NCI-H526 (cell line): ENCODE data around the gene ARL2BP.
"Not testable (repeated sequence)": the region's sequence is repeated elsewhere in the genome, so short reads cannot be mapped to it uniquely, and the experiment has no call there.

Experiments used
- DNase-seq, 2 experiments: peaks; one replicate each; lab custom pipeline; 2025; lab: John Stamatoyannopoulos, UW

Gene ARL2BP

DNA sequence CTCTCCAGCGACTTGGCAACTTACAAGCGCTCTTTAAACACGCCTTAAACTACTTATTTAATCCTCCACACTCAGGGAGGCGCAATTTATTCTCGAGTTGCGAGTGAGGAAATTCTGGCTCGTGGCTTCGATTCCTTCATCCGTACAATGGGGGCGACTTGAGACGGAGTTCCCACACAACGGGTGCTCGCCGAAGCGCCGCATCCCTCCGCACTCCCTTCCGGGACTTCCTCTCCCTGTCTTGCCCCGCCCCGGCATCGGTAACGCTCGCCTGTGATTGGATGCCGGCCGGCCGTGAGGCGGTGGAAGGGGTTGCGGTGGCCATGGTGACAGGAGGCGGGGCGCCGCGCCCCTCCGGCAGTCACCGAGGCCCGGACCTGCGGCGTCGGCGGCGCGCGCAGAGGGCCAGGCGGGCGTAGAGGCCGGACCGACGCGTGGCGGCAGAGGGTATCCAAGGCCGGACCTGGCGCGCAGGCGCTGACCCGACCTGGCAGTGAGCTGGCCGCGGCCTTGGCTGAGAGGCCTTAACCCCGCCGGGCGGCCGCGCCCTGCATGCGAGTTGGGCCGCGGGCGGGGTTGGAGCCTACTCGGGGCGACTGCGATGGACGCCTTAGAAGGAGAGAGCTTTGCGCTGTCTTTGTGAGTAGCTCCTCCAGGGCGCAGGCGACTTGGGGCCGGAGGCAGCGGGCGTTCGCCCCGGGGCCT is at the start of gene ARL2BP:
TSS of gene ARL2BP (plus strand) at position 493 of the 705 bp plus-strand sequence. CDS start at position 602, 109 bp downstream.
- DNase-seq, result peak; percentile 83 to 95

DNA sequence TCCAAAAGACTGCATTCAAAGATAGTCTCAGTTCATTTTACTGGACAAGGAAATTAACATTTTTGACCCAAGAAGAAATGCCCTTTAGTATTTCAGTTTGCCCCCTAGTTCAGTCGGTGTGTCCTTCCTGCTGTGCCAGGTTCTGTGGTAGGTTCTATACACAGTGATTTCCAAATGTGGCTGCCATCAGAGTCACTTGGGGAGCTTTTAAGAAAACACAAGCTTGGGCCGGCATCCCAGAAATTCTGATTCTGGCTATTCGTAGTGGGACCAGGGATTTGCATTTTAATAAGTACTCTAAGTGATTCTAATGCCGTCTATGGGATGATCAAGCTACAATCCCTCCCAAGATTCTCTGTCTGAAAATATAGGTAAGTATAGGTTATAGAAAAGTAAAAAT is 48.8 kb upstream of the ARL2BP start:
- no peak for DNase-seq

DNA sequence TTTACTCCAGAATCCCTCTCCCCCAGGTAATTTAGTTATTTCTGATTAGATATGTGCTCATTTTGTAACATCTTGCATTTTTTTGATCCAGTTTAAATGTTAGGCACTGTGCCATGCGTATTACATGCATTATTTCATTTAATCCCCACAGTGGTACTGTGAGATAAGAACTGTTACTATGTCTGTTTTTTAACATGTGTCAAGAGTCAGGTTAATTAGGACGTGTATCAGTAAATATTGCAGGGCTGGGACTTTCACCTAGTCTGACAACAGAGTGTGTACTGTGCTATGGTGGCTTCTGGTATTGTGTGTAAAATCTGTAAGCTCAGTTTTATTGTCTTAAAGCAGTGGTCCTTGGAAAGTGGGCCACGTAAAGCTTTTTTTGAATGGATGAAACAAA is 48.3 kb upstream of the ARL2BP start:
- DNase-seq, result no peak

DNA sequence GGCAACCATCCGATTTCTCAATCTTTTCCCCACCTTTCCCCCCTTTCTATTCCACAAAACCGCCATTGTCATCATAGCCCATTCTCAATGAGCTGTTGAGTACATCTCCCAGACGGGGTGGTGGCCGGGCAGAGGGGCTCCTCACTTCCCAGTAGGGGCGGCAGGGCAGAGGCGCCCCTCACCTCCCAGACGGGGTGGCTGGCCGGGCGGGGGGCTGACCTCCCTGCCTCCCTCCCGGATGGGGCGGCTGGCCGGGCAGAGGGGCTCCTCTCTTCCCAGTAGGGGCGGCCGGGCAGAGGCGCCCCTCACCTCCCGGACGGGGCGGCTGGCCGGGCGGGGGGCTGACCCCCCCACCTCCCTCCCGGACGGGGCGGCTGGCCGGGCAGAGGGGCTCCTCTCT is 44.7 kb upstream of the ARL2BP start:
- DNase-seq, result not testable (repeated sequence)

DNA sequence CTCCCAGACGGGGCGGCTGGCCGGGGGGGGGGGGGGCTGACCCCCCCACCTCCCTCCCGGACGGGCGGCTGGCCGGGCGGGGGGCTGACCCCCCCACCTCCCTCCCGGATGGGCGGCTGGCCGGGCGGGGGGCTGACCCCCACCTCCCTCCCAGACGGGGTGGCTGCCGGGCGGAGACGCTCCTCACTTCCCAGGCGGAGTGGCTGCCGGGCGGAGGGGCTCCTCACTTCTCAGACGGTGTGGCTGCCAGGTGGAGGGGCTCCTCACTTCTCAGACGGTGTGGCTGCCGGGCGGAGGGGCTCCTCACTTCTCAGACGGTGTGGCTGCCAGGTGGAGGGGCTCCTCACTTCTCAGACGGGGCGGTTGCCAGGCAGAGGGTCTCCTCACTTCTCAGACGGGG is 44.1 kb upstream of the ARL2BP start:
- DNase-seq, result not testable (repeated sequence)

DNA sequence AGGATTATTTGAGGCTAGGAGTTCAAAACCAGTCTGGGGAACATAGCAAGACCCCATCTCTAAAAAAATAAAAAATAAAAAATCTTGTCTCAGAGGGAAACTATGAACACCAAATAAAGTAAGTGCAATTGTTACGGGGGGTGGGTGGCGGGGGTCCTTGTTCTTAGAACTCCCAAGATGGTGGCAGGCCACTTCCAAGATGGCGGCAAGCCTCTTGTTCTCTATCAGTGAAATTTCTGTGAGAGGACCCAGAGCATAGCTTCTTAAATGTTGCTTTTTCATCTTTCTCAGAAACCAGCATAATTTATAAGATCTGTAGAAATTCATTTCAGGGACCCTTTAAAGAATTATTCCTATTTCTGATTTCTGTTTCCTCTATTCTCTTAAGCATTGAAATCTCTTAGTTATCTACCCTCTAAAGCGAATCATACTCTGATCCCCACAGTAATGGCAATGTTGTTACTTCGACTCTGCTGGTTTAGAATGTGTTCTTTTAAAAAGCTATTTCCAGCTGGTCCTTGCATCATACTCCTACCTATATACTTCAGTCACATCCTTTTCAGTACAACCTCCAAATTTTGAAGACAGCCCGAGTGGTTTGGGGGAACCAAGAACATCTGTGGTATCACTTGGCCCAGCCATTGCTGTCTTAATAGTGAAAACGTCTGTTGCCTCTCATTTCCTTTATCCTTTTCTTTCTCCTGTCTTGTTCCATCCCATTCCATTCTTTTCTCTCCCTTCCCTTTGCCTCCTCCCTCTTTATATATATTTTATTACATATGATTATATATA is 42.8 kb upstream of the ARL2BP start:
- no peak for DNase-seq

DNA sequence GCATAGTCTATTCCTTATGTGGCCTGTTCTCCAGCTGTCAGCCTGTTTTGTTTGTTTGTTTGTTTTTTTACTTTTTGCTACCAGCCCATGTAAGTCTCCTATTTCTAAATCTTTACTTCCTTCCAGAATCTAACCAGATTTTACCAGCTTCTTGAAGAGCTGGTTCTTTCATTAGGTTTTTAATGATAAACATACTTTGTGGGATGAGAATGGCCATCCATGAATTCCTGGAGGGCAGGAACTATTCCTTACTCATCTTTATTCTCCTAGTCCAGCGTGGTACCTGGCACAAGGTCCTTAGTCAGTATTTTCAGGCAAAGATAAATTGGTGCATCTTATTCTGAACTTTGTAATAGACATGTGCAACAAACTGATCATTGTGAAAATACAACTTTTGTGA is 41.6 kb upstream of the ARL2BP start:
- DNase-seq, result no peak

DNA sequence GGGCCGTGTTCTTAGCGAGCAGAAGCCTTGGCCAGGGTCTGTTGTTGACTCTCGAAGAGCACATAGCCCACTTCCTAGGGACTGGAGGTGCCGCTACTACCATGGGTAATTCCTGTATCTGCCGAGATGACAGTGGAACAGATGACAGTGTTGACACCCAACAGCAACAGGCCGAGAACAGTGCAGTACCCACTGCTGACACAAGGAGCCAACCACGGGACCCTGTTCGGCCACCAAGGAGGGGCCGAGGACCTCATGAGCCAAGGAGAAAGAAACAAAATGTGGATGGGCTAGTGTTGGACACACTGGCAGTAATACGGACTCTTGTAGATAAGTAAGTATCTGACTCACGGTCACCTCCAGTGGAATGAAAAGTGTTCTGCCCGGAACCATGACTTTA is 40.4 kb upstream of the ARL2BP start:
- peak; percentile 9 to 18 for DNase-seq

DNA sequence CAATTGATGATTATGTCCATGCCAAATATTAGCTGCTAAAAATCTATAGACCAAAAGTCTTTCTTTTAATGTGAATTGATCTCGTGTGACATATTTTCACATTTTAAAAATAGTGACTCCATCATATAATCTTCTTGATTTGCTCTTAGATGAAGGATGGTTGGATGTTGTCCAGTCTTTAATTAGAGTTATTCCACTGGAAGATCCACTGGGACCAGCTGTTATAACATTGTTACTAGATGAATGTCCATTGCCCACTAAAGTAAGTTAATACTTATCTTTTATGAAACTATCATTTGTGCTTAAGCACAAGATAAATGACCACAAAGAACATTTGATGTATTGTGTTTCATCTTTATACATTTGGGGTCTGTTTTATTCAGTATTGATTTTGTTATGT is 36.1 kb upstream of the ARL2BP start:
- DNase-seq, result no peak

DNA sequence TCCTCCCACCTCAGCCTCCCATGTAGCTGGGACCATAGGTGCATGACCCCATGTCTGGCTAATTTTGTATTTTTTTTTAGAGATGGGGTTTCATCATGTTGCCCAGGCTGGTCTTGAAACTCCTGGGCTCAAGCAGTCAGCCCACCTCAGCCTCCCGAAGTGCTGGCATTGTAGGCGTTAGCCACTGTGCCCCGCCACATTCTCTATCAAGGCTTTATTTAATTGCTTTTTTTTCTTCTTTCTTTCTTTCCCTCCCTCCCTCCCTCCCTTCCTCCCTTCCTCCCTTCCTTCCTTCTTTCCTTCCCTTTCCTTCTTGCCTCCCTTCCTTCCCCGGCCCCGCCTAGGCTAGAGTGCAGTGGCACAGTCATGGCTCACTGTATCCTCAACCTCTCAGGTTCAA is 35.3 kb upstream of the ARL2BP start:
- DNase-seq, result no peak

DNA sequence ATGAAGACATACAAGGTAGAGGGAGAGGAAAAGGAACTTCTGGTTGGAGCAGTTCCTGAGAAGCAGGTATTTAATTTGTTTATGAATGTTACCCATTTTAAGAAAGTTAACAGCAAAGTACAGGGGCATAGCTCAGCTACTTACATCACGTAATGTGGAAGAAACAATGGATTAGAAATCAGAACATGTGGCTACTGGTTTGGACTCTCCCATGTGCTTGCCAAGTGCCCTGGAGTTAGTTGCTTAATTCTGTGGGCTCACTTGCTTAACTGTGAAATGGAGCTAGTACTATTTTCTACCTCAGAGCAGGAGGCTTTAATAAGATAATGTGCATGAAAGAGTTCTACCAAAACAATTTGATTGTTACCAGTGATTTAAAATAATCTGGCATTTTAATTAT is 31.6 kb upstream of the ARL2BP start:
- no peak for DNase-seq

DNA sequence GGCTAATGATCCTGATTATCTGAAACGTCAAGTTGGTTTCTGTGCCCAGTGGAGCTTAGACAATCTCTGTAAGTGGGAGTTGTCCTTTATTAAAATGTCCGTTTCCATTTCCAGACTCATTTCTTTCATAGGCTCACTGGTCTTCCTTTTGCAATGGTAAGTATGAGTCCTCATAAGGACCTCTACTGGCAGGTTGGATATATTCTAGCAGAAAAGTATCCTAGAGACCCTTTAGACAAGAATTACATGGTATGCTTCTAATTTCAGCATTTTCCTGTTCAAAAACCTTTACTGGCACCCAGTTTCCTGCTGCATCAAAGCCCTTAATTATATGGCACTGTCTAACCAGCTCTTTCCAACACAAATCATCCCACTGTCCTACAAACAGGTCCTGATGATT is 28.1 kb upstream of the ARL2BP start:
- DNase-seq, result no peak

DNA sequence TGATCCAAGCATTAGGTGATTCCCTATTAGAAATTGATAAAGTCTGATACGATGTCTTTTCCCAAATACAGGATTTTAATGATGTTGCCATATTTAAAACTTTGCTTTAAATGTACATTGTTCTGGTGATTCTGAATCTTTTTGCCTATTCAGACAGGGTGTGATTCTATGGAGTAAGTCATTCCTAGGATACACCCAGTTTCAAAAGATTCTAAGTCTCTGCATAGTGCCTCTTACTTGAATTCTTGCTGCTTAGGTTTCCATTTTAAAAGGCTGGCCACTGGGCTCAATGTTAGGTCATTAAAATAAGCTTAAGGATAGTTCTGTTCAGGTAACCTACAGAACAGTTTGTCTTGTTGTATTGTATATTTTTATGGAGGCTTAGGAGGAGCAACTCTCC is 22.0 kb upstream of the ARL2BP start:
- DNase-seq, result no peak

DNA sequence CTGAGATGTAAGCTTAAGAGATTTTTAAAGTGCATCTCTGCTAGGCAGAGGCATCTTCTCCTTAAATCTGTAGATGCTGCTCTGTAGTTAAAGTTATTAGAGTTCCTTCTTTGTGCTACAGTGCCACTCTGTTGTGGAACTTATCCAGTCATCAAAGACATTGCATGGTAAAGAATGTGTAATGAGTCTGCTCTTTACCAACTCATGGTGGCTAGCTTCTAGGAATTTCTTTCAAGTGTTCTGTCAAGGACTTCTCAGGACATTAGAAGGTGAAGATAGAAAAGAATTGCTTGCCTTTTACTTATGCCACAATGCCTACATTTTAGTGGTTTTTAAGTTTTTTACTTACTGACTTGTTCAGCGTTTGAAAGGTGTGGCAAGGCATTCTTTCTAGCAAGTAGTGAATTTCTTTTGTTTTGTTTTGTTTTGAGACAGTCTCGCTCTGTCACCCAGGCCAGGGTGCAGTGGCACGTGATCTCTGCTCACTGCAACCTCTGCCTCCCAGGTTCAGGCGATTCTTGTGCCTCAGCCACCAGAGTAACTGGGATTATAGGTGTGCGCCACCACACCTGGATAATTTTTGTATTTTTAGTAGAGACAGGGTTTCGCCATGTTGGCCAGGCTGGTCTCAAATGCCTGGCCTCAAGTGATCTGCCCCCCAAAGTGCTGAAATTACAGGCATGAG is 20.3 kb upstream of the ARL2BP start:
- no peak for DNase-seq

DNA sequence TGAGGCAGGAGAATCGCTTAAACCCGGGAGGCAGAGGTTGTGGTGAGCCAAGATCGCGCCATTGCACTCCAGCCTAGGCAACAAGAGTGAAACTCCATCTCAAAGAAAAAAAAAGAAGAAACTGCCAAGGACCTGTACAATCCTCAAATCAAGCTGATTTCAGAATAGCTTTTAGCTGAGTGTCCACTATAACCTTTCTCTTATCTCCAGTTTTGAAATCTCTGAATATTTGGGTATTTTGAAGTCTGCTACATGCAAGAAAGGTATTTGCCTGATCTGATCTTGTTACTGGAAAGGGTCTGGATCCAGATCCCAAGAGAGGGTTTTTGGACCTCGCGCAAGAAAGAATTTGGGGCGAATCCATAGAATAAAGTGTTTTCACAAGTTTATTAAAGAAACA is 19.1 kb upstream of the ARL2BP start:
- no peak for DNase-seq

DNA sequence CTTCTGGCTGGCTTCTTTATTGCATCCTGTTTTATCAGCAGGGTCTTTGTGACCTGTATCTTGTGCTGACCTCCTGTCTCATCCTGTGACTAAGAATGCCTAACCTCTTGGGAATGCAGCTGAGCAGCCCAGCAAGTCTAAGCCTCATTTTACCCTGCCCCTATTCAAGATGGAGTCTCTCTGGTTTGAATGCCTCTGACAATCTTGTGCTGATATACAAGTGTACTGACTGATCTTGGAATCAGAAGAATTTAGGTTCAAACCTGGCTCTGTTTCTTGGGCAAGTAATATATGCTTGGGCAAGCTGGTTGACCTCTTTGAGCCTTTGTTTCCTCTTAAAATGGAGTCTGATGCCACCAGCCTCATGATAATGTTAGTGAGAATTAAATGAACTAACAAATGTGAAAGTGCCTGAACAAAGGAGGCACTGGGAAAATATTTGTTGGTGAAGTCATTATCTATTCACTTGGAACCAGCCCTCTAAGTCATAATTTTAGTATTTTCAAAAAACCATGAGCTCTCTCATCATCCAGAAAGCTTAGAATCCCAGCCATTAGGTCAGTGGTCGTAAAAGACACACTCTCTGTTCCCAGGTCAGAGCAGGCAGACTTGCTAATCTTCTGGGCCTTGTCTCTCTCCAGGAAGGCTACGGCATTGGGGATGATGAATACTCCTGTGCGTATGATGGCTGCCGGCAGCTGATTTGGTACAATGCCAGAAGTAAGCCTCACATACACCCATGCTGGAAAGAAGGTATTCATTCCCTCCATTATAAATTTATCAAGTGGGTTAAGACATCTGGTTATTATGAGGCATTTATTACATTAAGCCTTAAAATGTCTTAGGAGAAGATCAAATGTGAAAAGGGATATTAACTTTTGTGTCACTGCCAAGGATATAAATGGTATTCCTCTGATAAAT is 18.1 kb upstream of the ARL2BP start:
- no peak for DNase-seq

DNA sequence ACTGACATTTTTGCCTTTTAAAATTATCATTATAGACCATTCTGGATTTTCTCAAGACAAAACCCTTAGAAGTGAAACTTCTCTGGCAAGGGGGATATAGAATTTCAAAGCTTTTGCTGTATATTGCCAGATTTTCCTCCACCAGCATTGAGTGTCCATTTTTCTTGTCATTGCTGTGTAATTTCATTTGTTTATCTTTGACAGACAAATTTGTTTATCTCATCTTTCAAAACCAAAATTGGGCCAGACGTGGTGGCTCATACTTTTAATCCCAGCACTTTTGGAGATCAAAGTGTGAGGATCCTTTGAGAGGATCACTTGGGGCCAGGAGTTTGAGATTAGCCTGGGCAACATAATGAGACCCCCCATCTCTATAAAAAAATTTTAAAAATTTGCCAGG is 16.0 kb upstream of the ARL2BP start:
- DNase-seq, result no peak

DNA sequence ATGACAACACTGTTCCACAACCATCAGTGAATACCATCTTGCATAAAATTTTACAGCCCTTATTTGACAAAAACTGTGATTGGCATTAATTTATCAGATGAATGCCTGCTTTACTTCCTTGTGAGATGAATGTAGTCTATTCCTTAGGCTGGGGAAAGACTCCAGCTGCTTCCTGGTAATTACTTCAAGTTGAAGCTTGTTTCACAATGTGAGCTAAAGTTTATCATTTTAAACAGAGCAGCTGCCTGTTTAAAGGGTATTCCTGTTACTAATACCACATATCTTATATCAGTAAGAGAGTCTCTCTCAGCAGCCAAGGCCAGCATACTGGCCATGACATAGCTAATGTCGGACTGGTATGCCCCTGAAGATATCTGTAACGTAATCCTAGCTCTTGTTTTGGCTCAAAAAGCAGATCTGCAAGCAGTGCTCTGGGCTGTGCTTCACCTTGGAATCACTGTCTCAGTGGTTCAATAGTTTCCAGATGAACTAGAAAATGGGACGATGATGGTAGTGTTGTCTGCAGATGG is 13.2 kb upstream of the ARL2BP start:
- no peak for DNase-seq

DNA sequence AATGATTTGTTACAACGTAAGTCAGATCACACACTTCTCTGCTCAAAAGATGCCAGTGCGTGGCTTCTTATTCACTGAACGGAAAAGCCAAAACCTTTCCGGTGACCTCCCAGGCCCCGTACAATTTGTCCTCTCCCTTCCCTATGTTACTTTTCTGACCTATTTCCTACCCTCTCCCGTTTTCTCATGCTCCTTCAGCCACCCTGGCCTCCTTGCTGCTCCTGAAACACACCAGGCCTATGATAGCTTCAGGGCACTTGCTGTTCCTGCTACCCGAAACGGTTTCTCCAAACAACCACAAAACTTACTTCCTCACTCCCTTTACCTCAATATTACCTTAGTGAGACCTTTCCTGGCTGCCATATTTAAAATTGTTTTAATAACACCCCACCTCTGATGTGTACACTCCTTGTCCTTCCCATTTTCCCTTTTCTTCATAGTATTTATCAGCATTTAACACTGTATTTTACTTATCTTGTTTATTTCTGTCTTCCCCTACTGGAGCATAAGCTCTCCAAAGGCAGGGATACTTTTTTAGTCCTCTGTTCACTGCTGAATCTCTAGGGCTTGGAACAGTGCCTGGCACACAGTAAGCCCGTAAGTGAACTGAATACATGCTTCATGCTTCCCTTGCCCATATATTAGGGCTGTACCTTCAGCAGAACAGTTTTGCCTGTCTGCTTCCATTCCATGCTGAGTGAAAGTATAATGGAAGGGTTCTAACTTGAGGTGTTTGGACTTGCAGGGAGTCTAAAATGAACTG is 10.9 kb upstream of the ARL2BP start:
- no peak for DNase-seq

DNA sequence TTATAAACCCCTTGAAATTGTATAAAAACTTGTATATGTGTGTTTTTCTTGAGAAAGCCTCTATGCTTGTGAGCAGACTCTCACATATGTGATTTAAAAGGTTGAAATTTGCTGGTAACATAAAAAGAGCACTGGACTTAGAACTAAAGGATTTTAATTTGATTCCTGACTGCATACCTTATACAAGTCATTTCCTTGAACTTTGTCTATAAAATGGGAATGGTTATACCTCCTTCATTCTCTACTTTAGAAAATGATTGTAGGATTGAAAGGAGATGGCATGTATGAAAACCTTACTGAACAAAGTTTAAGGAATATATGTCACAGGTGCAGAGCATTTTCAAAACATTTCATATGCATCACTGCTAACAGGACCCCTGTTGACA is 10.4 kb upstream of the ARL2BP start:
- no peak for DNase-seq
